B cell (primary cell): ENCODE measurements around the gene RMI1. TPM values are rescaled to one million over a fixed set of nuclear protein-coding genes. Genes with fewer than 3 reads are reported as not detected.

Experiments used
- ATAC-seq: fragments of 200-7000 bp; cut with Tn5 transposase; one replicate; pipeline ENCODE4 v1.10.0; 2021; ENCODE audit warnings: low read depth, mild to moderate bottlenecking, moderate number of reproducible peaks, moderate library complexity
- CTCF ChIA-PET: fragments of 350-600 bp; sonication (Branson Sonifier 250); formaldehyde crosslinking; loops from one replicate; lab custom pipeline; 2021; ENCODE audit warnings: antibody characterized with exemption, inconsistent platforms; lab: Charles Lee
- POLR2A ChIA-PET: fragments of 350-600 bp; sonication (Branson Sonifier 250); formaldehyde crosslinking; loops from one replicate; lab custom pipeline; 2021; ENCODE audit warnings: antibody characterized with exemption; lab: Charles Lee
- DNase-seq: peaks from one replicate; pipeline ENCODE4 v3.0.0; 2013
- H2AFZ ChIP-seq: 2 replicates; pipeline ENCODE4 v1.6.1; 2012; ENCODE audit warnings: mild to moderate bottlenecking, low read depth, low read length; ENCODE audit not compliant: insufficient read depth, poor library complexity, severe bottlenecking
- H3K27ac ChIP-seq, 2 donors: 1 replicate in 1 of 2; 2 replicates in 1 of 2; pipeline ENCODE4 v1.5.1; 2012 to 2013; ENCODE audit warnings: low read length in 2 of 2, mild to moderate bottlenecking in 2 of 2, moderate library complexity in 1 of 2
- H3K27me3 ChIP-seq, 4 experiments: fragments of 200-600 bp in 1 of 4; sonication (generic) in 1 of 4; replicated peaks in 1 of 4; 1 replicate in 2 of 4; 2 replicates in 2 of 4; pipeline versions ENCODE4 v1.6.1 to v1.7.0; 2013 to 2016; ENCODE audit warnings: low read length in 3 of 4, mild to moderate bottlenecking in 2 of 4, mixed read lengths in 1 of 4, moderate library complexity in 1 of 4; ENCODE audit not compliant: insufficient read depth in 4 of 4, control insufficient read depth in 3 of 4; ENCODE audit errors: control extremely low read depth in 1 of 4
- H3K36me3 ChIP-seq, 2 experiments: replicated peaks in 1 of 2; 1 replicate in 1 of 2; 2 replicates in 1 of 2; pipeline versions ENCODE4 v1.6.1 to v1.7.1; 2013; ENCODE audit warnings: low read length in 1 of 2; ENCODE audit not compliant: insufficient read depth in 2 of 2, control insufficient read depth in 1 of 2; ENCODE audit errors: control extremely low read depth in 1 of 2, extremely low read depth in 1 of 2
- H3K4me1 ChIP-seq, 2 donors: fragments of 200-600 bp in 1 of 2; sonication (generic) in 1 of 2; 1 replicate in 1 of 2; 2 replicates in 1 of 2; pipeline versions ENCODE4 v1.5.1 to v1.6.1; 2013 to 2017; ENCODE audit warnings: low read length in 2 of 2; ENCODE audit not compliant: control insufficient read depth in 2 of 2, insufficient read depth in 2 of 2
- H3K4me2 ChIP-seq: replicated peaks from 2 replicates; pipeline ENCODE3; 2012; ENCODE audit warnings: mild to moderate bottlenecking, low read depth, low read length; ENCODE audit not compliant: poor library complexity, severe bottlenecking
- H3K4me3 ChIP-seq, 5 experiments: fragments of 200-600 bp in 1 of 5; sonication (generic) in 1 of 5; 1 replicate in 3 of 5; 2 replicates in 2 of 5; pipeline versions ENCODE4 v1.5.1 to v1.7.0; 2011 to 2016; ENCODE audit warnings: low read length in 4 of 5, mild to moderate bottlenecking in 4 of 5, low read depth in 2 of 5, control low read depth in 1 of 5, moderate library complexity in 1 of 5; ENCODE audit not compliant: insufficient read depth in 1 of 5; ENCODE audit errors: control extremely low read depth in 1 of 5, extremely low read depth in 1 of 5
- H3K79me2 ChIP-seq: fragments of 200-600 bp; sonication (generic); one replicate; pipeline ENCODE4 v1.6.0; 2016; ENCODE audit warnings: low read length; ENCODE audit not compliant: control insufficient read depth, insufficient read depth
- H3K9ac ChIP-seq: fragments of 200-600 bp; sonication (generic); 2 replicates; pipeline ENCODE4 v1.6.1; 2017; ENCODE audit warnings: mild to moderate bottlenecking, low read length, moderate library complexity
- H3K9me3 ChIP-seq, 3 donors: one replicate each; pipeline versions ENCODE4 v1.6.1 to v1.7.1; 2013; ENCODE audit warnings: low read length in 2 of 3; ENCODE audit not compliant: control insufficient read depth in 2 of 3, insufficient read depth in 1 of 3; ENCODE audit errors: control extremely low read depth in 1 of 3
- H4K20me1 ChIP-seq: 2 replicates; pipeline ENCODE4 v1.6.0; 2012; ENCODE audit warnings: mild to moderate bottlenecking, low read length; ENCODE audit not compliant: insufficient read depth, control insufficient read depth, poor library complexity, severe bottlenecking
- H3K27ac Mint-ChIP-seq: one replicate; pipeline ENCODE4 v1.8.0; 2021; ENCODE audit warnings: mixed read lengths
- H3K27me3 Mint-ChIP-seq: one replicate; pipeline ENCODE4 v1.8.0; 2021; ENCODE audit warnings: mixed read lengths
- H3K4me1 Mint-ChIP-seq: one replicate; pipeline ENCODE4 v1.8.0; 2021; ENCODE audit warnings: mixed read lengths
- H3K4me3 Mint-ChIP-seq: one replicate; pipeline ENCODE4 v1.8.0; 2021; ENCODE audit warnings: mixed read lengths
- H3K9me3 Mint-ChIP-seq: one replicate; pipeline ENCODE4 v1.8.0; 2022; ENCODE audit warnings: mixed read lengths; ENCODE audit not compliant: insufficient read depth
- EZH2 ChIP-seq: IDR thresholded peaks from 2 replicates; pipeline ENCODE4 v1.6.1; 2012; ENCODE audit warnings: borderline replicate concordance, low read depth, mild to moderate bottlenecking, moderate library complexity, low read length; ENCODE audit not compliant: insufficient read depth, poor library complexity, severe bottlenecking
- WGBS: methylation state at CpG from one replicate; pipeline ENCODE4 v1.1.5; 2013; ENCODE audit warnings: missing lambda C conversion rate; ENCODE audit not compliant: insufficient coverage; 5-methylcytosine and 5-hydroxymethylcytosine counted together
- intact Hi-C: fragments of 100-400 bp; cut with micrococcal nuclease; formaldehyde crosslinking; loops from one replicate; pipeline ENCODE4 v1.10.0; 2022
- polyA plus RNA-seq: library from polyadenylated mRNA; depleted of rRNA; stranded (reverse); fragments of >200 nt; gene quantifications from 2 replicates; pipeline ENCODE4 v1.2.3, GENCODE V29; 2012
- total RNA-seq, 2 donors: library from RNA; stranded (reverse); fragments of 120-200 nt in 1 of 2; gene quantifications; 1 replicate in 1 of 2; 2 replicates in 1 of 2; pipeline versions ENCODE4 v1.2.3 to v1.2.4, GENCODE V29; 2013 to 2022
- TF ChIP-seq, protein P1 (sequence below): fragments of 200-600 bp; IDR thresholded peaks from one replicate; pipeline ENCODE4 v1.8.0; 2022; ENCODE audit warnings: antibody characterized with exemption, mild to moderate bottlenecking

The RMI1 gene
- total and polyA plus RNA-seq, 2 donors (not counting 1 experiment from before 2014, with no cell fraction given): 2.0 to 8.6 TPM

DNA sequence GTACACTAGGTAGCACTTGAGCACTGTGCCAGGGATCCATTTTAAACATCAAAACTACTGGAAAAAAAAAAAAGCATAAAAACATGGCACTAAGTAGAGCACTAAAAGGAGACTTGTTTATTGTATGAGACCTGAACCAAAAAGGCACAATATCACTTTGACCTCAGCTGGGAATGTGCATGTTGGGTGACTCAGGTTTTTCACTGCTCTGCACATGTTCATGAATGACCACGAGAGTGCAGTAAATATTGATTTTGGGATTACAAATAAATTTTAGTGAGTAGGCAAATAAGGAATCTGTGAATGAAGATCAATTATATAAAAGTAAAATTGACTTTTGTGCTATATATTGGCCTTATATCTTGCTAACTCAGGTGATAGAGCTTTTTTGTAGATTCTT is 11.8 kb downstream of the RMI1 start:
- POLR2A ChIA-PET: no interaction called here

DNA sequence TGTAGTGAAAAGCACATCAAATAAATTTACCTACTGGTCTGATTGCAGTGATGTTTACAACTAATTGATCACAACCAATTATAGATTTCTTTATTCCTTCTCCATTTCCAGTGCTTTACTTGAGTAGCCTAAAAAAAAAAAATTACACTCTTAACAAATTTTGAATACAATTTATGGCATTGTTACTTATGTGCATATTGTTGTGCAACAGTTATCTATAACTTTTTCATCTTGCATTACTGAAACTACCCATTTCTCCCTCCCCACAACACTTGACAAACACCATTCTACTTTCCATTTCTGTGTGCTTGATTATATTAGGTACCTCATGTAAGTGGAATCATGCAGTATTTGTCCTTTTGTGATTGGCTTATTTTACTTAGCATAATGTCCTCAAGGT is 12.3 kb downstream of the RMI1 start:
- H2AFZ ChIP-seq: no peak overlapping the region
- H3K4me1 ChIP-seq: no peaks in the 10 kb centered on the region
- no peaks in the 10 kb centered on the region for H4K20me1 ChIP-seq
- Mint-ChIP-seq H3K27ac (no peak overlapping the region), H3K27me3 (no peaks in the 10 kb centered on the region), H3K4me1 (peaks cover 5% of the 10 kb centered on the region), H3K9me3 (no peaks in the 10 kb centered on the region), H3K4me3 (no peak overlapping the region)
- H3K36me3 ChIP-seq: peaks cover 0 to 1% of the 10 kb centered on the region in 2 experiments
- POLR2A ChIA-PET: no interaction called here
- H3K27me3 ChIP-seq: no peaks in the 10 kb centered on the region
- no peak overlapping the region for H3K27ac ChIP-seq
- intact Hi-C loops: no loop called here
- no peaks in the 10 kb centered on the region for H3K9me3 ChIP-seq
- peaks cover 64% of the 10 kb centered on the region for H3K79me2 ChIP-seq
- no peak overlapping the region for H3K4me3 ChIP-seq
- no peak overlapping the region for H3K9ac ChIP-seq
- CTCF ChIA-PET: no interaction called here
- DNase-seq: no peak
- TF ChIP-seq EZH2: no peak
- TF ChIP-seq, protein P1, sequence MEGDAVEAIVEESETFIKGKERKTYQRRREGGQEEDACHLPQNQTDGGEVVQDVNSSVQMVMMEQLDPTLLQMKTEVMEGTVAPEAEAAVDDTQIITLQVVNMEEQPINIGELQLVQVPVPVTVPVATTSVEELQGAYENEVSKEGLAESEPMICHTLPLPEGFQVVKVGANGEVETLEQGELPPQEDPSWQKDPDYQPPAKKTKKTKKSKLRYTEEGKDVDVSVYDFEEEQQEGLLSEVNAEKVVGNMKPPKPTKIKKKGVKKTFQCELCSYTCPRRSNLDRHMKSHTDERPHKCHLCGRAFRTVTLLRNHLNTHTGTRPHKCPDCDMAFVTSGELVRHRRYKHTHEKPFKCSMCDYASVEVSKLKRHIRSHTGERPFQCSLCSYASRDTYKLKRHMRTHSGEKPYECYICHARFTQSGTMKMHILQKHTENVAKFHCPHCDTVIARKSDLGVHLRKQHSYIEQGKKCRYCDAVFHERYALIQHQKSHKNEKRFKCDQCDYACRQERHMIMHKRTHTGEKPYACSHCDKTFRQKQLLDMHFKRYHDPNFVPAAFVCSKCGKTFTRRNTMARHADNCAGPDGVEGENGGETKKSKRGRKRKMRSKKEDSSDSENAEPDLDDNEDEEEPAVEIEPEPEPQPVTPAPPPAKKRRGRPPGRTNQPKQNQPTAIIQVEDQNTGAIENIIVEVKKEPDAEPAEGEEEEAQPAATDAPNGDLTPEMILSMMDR: no peak
- ATAC-seq: no peak
- no peak overlapping the region for H3K4me2 ChIP-seq

More for the DNA sequence above, 11.8 kb downstream of the RMI1 start:
- H3K79me2 ChIP-seq: peaks cover 66% of the 10 kb centered on the region
- Mint-ChIP-seq H3K27ac (no peak overlapping the region), H3K4me3 (no peak overlapping the region), H3K9me3 (no peaks in the 10 kb centered on the region), H3K4me1 (peaks cover 6% of the 10 kb centered on the region), H3K27me3 (no peaks in the 10 kb centered on the region)
- H3K4me3 ChIP-seq: no peak overlapping the region
- no peak overlapping the region for H2AFZ ChIP-seq
- CTCF ChIA-PET: no interaction called here
- no peaks in the 10 kb centered on the region for H4K20me1 ChIP-seq
- no peak for TF ChIP-seq EZH2
- TF ChIP-seq, protein P1: no peak
- DNase-seq: no peak
- no peak overlapping the region for H3K27ac ChIP-seq
- no peak for ATAC-seq
- H3K4me1 ChIP-seq: no peaks in the 10 kb centered on the region
- H3K9me3 ChIP-seq: no peaks in the 10 kb centered on the region
- no peaks in the 10 kb centered on the region for H3K27me3 ChIP-seq
- 100% methylated on average over 1 of the region's 1 CpG for WGBS
- peaks cover 0 to 1% of the 10 kb centered on the region in 2 experiments for H3K36me3 ChIP-seq
- no peak overlapping the region for H3K4me2 ChIP-seq
- no peak overlapping the region for H3K9ac ChIP-seq
- intact Hi-C loops: no loop called here
